ENCODE data around the gene ALPK3. TPM values are rescaled to one million over a fixed set of nuclear protein-coding genes. Genes with fewer than 3 reads are reported as not detected.
"Not testable (repeated sequence)": the region's sequence is repeated elsewhere in the genome, so short reads cannot be mapped to it uniquely, and the experiment has no call there.

ALPK3 gene
- polyA plus RNA-seq, 4 donors = 0.22 to 8.0 (median 0.93) TPM

GRCh38 chr15:84871428-84871985 lies 54.4 kb downstream of the ALPK3 start:
- FAIRE-seq = no peak
- DNase-seq = no peak
- 92 to 93% (median 92%) methylated on average over 9 of the region's 9 CpGs for WGBS, 3 donors
- Histone ChIP-seq H3K27ac (ENCODE audit: low read depth in 1 of 3, low read length in 2 of 3) (no peak overlapping the region), H3K36me3 (ENCODE audit: control insufficient read depth in 3 of 3, insufficient read depth in 2 of 3, low read depth in 1 of 3, low read length in 3 of 3) (peaks cover 0 to 29% (median 0%) of the 10 kb centered on the region in 3 donors), H3K9me3 (ENCODE audit: control insufficient read depth in 2 of 2, insufficient read depth in 1 of 2, low read depth in 1 of 2, low read length in 1 of 2) (no peaks in the 10 kb centered on the region), H3K4me1 (ENCODE audit: control insufficient read depth in 3 of 3, insufficient read depth in 2 of 3, low read depth in 1 of 3, low read length in 2 of 3) (peaks cover 0 to 3% (median 0%) of the 10 kb centered on the region in 3 donors), H3K27me3 (ENCODE audit: control insufficient read depth in 3 of 3, insufficient read depth in 3 of 3, low read length in 3 of 3) (no peaks in the 10 kb centered on the region), H3K4me3 (ENCODE audit: low read depth in 1 of 3, low read length in 3 of 3) (no peak overlapping the region)

- H3K4me1 ChIP-seq (ENCODE audit: control insufficient read depth in 3 of 3, insufficient read depth in 2 of 3, low read depth in 1 of 3, low read length in 2 of 3) = peaks cover 0 to 3% (median 0%) of the 10 kb centered on the region in 3 donors
- 84 to 94% (median 91%) methylated on average over 17 of the region's 17 CpGs for WGBS, 3 donors
- no peaks in the 10 kb centered on the region for H3K27me3 ChIP-seq (ENCODE audit: control insufficient read depth in 3 of 3, insufficient read depth in 3 of 3, low read length in 3 of 3)
- no peak for FAIRE-seq
- no peak overlapping the region for H3K27ac ChIP-seq (ENCODE audit: low read depth in 1 of 3, low read length in 2 of 3)
- H3K4me3 ChIP-seq (ENCODE audit: low read depth in 1 of 3, low read length in 3 of 3) = no peak overlapping the region
- H3K9me3 ChIP-seq (ENCODE audit: control insufficient read depth in 2 of 2, insufficient read depth in 1 of 2, low read depth in 1 of 2, low read length in 1 of 2) = no peaks in the 10 kb centered on the region
- DNase-seq = no peak
- peaks cover 0 to 28% (median 0%) of the 10 kb centered on the region in 3 donors for H3K36me3 ChIP-seq (ENCODE audit: control insufficient read depth in 3 of 3, insufficient read depth in 2 of 3, low read depth in 1 of 3, low read length in 3 of 3)
Measured at GRCh38 chr15:84872009-84872910, 55.1 kb downstream of the ALPK3 start.

GRCh38 chr15:84873997-84874396 lies 56.8 kb downstream of the ALPK3 start:
- Histone ChIP-seq H3K9me3 (ENCODE audit: control insufficient read depth in 2 of 2, insufficient read depth in 1 of 2, low read depth in 1 of 2, low read length in 1 of 2) (no peaks in the 10 kb centered on the region), H3K27me3 (ENCODE audit: control insufficient read depth in 3 of 3, insufficient read depth in 3 of 3, low read length in 3 of 3) (no peaks in the 10 kb centered on the region), H3K4me3 (ENCODE audit: low read depth in 1 of 3, low read length in 3 of 3) (no peak overlapping the region), H3K27ac (ENCODE audit: low read depth in 1 of 3, low read length in 2 of 3) (no peak overlapping the region), H3K4me1 (ENCODE audit: control insufficient read depth in 3 of 3, insufficient read depth in 2 of 3, low read depth in 1 of 3, low read length in 2 of 3) (peaks cover 0 to 3% (median 0%) of the 10 kb centered on the region in 3 donors), H3K36me3 (ENCODE audit: control insufficient read depth in 3 of 3, insufficient read depth in 2 of 3, low read depth in 1 of 3, low read length in 3 of 3) (peaks cover 0 to 11% (median 0%) of the 10 kb centered on the region in 3 donors)
- FAIRE-seq = no peak
- DNase-seq = no peak
- 57 to 75% (median 62%) methylated on average over 7 of the region's 7 CpGs for WGBS, 3 donors

- no peak for FAIRE-seq
- 87 to 90% (median 89%) methylated on average over 5 of the region's 5 CpGs for WGBS, 3 donors
- Histone ChIP-seq H3K4me3 (ENCODE audit: low read depth in 1 of 3, low read length in 3 of 3) (no peak overlapping the region), H3K36me3 (ENCODE audit: control insufficient read depth in 3 of 3, insufficient read depth in 2 of 3, low read depth in 1 of 3, low read length in 3 of 3) (no peaks in the 10 kb centered on the region), H3K27ac (ENCODE audit: low read depth in 1 of 3, low read length in 2 of 3) (no peak overlapping the region), H3K27me3 (ENCODE audit: control insufficient read depth in 3 of 3, insufficient read depth in 3 of 3, low read length in 3 of 3) (no peaks in the 10 kb centered on the region), H3K9me3 (ENCODE audit: control insufficient read depth in 2 of 2, insufficient read depth in 1 of 2, low read depth in 1 of 2, low read length in 1 of 2) (no peaks in the 10 kb centered on the region), H3K4me1 (ENCODE audit: control insufficient read depth in 3 of 3, insufficient read depth in 2 of 3, low read depth in 1 of 3, low read length in 2 of 3) (peaks cover 0 to 3% (median 0%) of the 10 kb centered on the region in 3 donors)
- peak; percentile 14 to 36 for DNase-seq
Measured at GRCh38 chr15:84874981-84875699, 58.0 kb downstream of the ALPK3 start.

GRCh38 chr15:84876269-84876668 lies 59.1 kb downstream of the ALPK3 start:
- H3K36me3 ChIP-seq (ENCODE audit: control insufficient read depth in 3 of 3, insufficient read depth in 2 of 3, low read depth in 1 of 3, low read length in 3 of 3) = no peaks in the 10 kb centered on the region
- no peaks in the 10 kb centered on the region for H3K27me3 ChIP-seq (ENCODE audit: control insufficient read depth in 3 of 3, insufficient read depth in 3 of 3, low read length in 3 of 3)
- H3K4me3 ChIP-seq (ENCODE audit: low read depth in 1 of 3, low read length in 3 of 3) = no peak overlapping the region
- H3K27ac ChIP-seq (ENCODE audit: low read depth in 1 of 3, low read length in 2 of 3) = no peak overlapping the region
- H3K9me3 ChIP-seq (ENCODE audit: control insufficient read depth in 2 of 2, insufficient read depth in 1 of 2, low read depth in 1 of 2, low read length in 1 of 2) = no peaks in the 10 kb centered on the region
- H3K4me1 ChIP-seq (ENCODE audit: control insufficient read depth in 3 of 3, insufficient read depth in 2 of 3, low read depth in 1 of 3, low read length in 2 of 3) = peaks cover 0 to 3% (median 0%) of the 10 kb centered on the region in 3 donors
- FAIRE-seq (no peak), DNase-seq (no peak)

- H3K4me1 ChIP-seq (ENCODE audit: control insufficient read depth in 3 of 3, insufficient read depth in 2 of 3, low read depth in 1 of 3, low read length in 2 of 3); FAIRE-seq; H3K27ac ChIP-seq (ENCODE audit: low read depth in 1 of 3, low read length in 2 of 3); H3K27me3 ChIP-seq (ENCODE audit: control insufficient read depth in 3 of 3, insufficient read depth in 3 of 3, low read length in 3 of 3); H3K4me3 ChIP-seq (ENCODE audit: low read depth in 1 of 3, low read length in 3 of 3); H3K9me3 ChIP-seq (ENCODE audit: control insufficient read depth in 2 of 2, insufficient read depth in 1 of 2, low read depth in 1 of 2, low read length in 1 of 2); H3K36me3 ChIP-seq (ENCODE audit: control insufficient read depth in 3 of 3, insufficient read depth in 2 of 3, low read depth in 1 of 3, low read length in 3 of 3); DNase-seq: not testable (repeated sequence)
- 86 to 90% (median 87%) methylated on average over 3 of the region's 3 CpGs for WGBS, 3 donors
Measured at GRCh38 chr15:84877701-84878100, 60.5 kb downstream of the ALPK3 start.

- Histone ChIP-seq H3K27me3 (ENCODE audit: control insufficient read depth in 3 of 3, insufficient read depth in 3 of 3, low read length in 3 of 3) (no peaks in the 10 kb centered on the region), H3K9me3 (ENCODE audit: control insufficient read depth in 2 of 2, insufficient read depth in 1 of 2, low read depth in 1 of 2, low read length in 1 of 2) (no peaks in the 10 kb centered on the region), H3K27ac (ENCODE audit: low read depth in 1 of 3, low read length in 2 of 3) (no peak overlapping the region), H3K4me3 (ENCODE audit: low read depth in 1 of 3, low read length in 3 of 3) (no peak overlapping the region), H3K36me3 (ENCODE audit: control insufficient read depth in 3 of 3, insufficient read depth in 2 of 3, low read depth in 1 of 3, low read length in 3 of 3) (no peaks in the 10 kb centered on the region), H3K4me1 (ENCODE audit: control insufficient read depth in 3 of 3, insufficient read depth in 2 of 3, low read depth in 1 of 3, low read length in 2 of 3) (peaks cover 0 to 3% (median 0%) of the 10 kb centered on the region in 3 donors)
- FAIRE-seq (no peak), DNase-seq (peak; percentile 66 to 69)
- 42 to 50% (median 49%) methylated on average over 4 of the region's 4 CpGs for WGBS, 3 donors
Measured at GRCh38 chr15:84878504-84878903, 61.3 kb downstream of the ALPK3 start.

GRCh38 chr15:84879088-84879780 lies 62.1 kb downstream of the ALPK3 start:
- WGBS, 3 donors = 90 to 93% (median 90%) methylated on average over 11 of the region's 11 CpGs
- no peaks in the 10 kb centered on the region for H3K27me3 ChIP-seq (ENCODE audit: control insufficient read depth in 3 of 3, insufficient read depth in 3 of 3, low read length in 3 of 3)
- FAIRE-seq = no peak
- DNase-seq = no peak
- no peak overlapping the region for H3K27ac ChIP-seq (ENCODE audit: low read depth in 1 of 3, low read length in 2 of 3)
- H3K36me3 ChIP-seq (ENCODE audit: control insufficient read depth in 3 of 3, insufficient read depth in 2 of 3, low read depth in 1 of 3, low read length in 3 of 3) = no peaks in the 10 kb centered on the region
- H3K4me3 ChIP-seq (ENCODE audit: low read depth in 1 of 3, low read length in 3 of 3) = no peak overlapping the region
- peaks cover 0 to 10% (median 4%) of the 10 kb centered on the region in 3 donors for H3K4me1 ChIP-seq (ENCODE audit: control insufficient read depth in 3 of 3, insufficient read depth in 2 of 3, low read depth in 1 of 3, low read length in 2 of 3)
- H3K9me3 ChIP-seq (ENCODE audit: control insufficient read depth in 2 of 2, insufficient read depth in 1 of 2, low read depth in 1 of 2, low read length in 1 of 2) = no peaks in the 10 kb centered on the region

All from small intestine (tissue), 7 donors.